Activated naive CD4-positive, alpha-beta T cell treated with anti-CD3 and anti-CD28 coated beads, Interleukin-2, amount 50 U/mL, for 16 hours (primary cell): ENCODE data around the gene SPAG9.

Experiments used
- DNase-seq: peaks from one replicate; pipeline ENCODE4 v3.0.0-alpha.2; 2020

SPAG9 gene

GRCh38 chr17:51029568-51030463 lies 90.9 kb downstream of the SPAG9 start:
- no peak for DNase-seq

- DNase-seq, result no peak
Measured at GRCh38 chr17:51029142-51029541, 91.5 kb downstream of the SPAG9 start.

GRCh38 chr17:51028176-51028863 lies 92.3 kb downstream of the SPAG9 start:
- DNase-seq, result no peak

GRCh38 chr17:51018541-51018940 lies 102.1 kb downstream of the SPAG9 start:
- DNase-seq, result no peak

- no peak for DNase-seq
Measured at GRCh38 chr17:51017270-51017669, 103.4 kb downstream of the SPAG9 start.

- DNase-seq, result no peak
Measured at GRCh38 chr17:51016099-51016498, 104.6 kb downstream of the SPAG9 start.

GRCh38 chr17:51015145-51015558 lies 105.5 kb downstream of the SPAG9 start:
- DNase-seq, result no peak

GRCh38 chr17:51014129-51014528 lies 106.5 kb downstream of the SPAG9 start:
- DNase-seq, result no peak

- DNase-seq, result no peak
Measured at GRCh38 chr17:51013322-51013721, 107.3 kb downstream of the SPAG9 start.

GRCh38 chr17:51012538-51012937 lies 108.1 kb downstream of the SPAG9 start:
- no peak for DNase-seq

- DNase-seq, result no peak
Measured at GRCh38 chr17:51010173-51010675, 110.4 kb downstream of the SPAG9 start.

- DNase-seq, result no peak
Measured at GRCh38 chr17:51006601-51007000, 114.1 kb downstream of the SPAG9 start.

GRCh38 chr17:51005768-51006167 lies 114.9 kb downstream of the SPAG9 start:
- DNase-seq, result no peak

- DNase-seq, result no peak
Measured at GRCh38 chr17:51004249-51004648, 116.4 kb downstream of the SPAG9 start.

GRCh38 chr17:51000835-51001638 lies 119.6 kb downstream of the SPAG9 start:
- DNase-seq, result no peak

- DNase-seq, result no peak
Measured at GRCh38 chr17:50995668-50996067, 125.0 kb downstream of the SPAG9 start.

GRCh38 chr17:50993544-50993943 lies 127.1 kb downstream of the SPAG9 start:
- DNase-seq, result no peak

- no peak for DNase-seq
Measured at GRCh38 chr17:50989149-50989548, 131.5 kb downstream of the SPAG9 start.

- DNase-seq, result no peak
Measured at GRCh38 chr17:50988427-50988826, 132.2 kb downstream of the SPAG9 start.

GRCh38 chr17:50986989-50987660 lies 133.5 kb downstream of the SPAG9 start:
- DNase-seq, result no peak

- no peak for DNase-seq
Measured at GRCh38 chr17:50981279-50981678, 139.4 kb downstream of the SPAG9 start.

- DNase-seq, result no peak
Measured at GRCh38 chr17:50979524-50979927, 141.1 kb downstream of the SPAG9 start.
